Endothelial cell of umbilical vein (primary cell): ENCODE measurements around the gene DDX47. TPM values are rescaled to one million over a fixed set of nuclear protein-coding genes. Genes with fewer than 3 reads are reported as not detected.
A peak's percentile ranks its signal among the peaks of the same experiment; 100 is the strongest.

ENCODE experiments used
- BruUV-seq: library from RNA; stranded (reverse); fragments of 400-500 nt; replicated peaks from 2 replicates; lab custom pipeline; 2021; lab: Mats Ljungman, UMichigan
- CTCF ChIA-PET: fragments of 300-600, 350-600 bp; sonication (Branson Sonifier 250); formaldehyde crosslinking; loops from one replicate; lab custom pipeline; 2021; ENCODE audit warnings: antibody characterized with exemption, inconsistent platforms; lab: Charles Lee
- POLR2A ChIA-PET: fragments of 300-600, 350-600 bp; sonication (Branson Sonifier 250); formaldehyde crosslinking; loops from one replicate; lab custom pipeline; 2021; ENCODE audit warnings: antibody characterized with exemption, inconsistent platforms; lab: Charles Lee
- DNase-seq: peaks from one replicate; pipeline ENCODE4 v3.0.0-alpha.2; 2011; ENCODE audit warnings: low read depth, low spot score
- FAIRE-seq: peaks from 2 replicates; lab custom pipeline; 2011; peaks lifted over from hg19 to GRCh38; lab: Jason Lieb, UNC
- H2AFZ ChIP-seq: 2 replicates; pipeline ENCODE4 v1.6.0; 2012; ENCODE audit warnings: low read depth, low read length, control low read depth, inconsistent platforms
- H3K27ac ChIP-seq: 2 replicates; pipeline ENCODE4 v1.5.1; 2011; ENCODE audit warnings: low read depth, mild to moderate bottlenecking, control low read depth, low read length, moderate library complexity; ENCODE audit not compliant: insufficient read depth
- H3K27me3 ChIP-seq, 2 experiments: 2 replicates each; pipeline versions ENCODE4 v1.6.0 to v1.6.1; 2011; ENCODE audit warnings: low read length in 2 of 2, mixed read lengths in 1 of 2; ENCODE audit not compliant: control insufficient read depth in 2 of 2, insufficient read depth in 2 of 2
- H3K36me3 ChIP-seq, 2 experiments: 2 replicates in 1 of 2; 3 replicates in 1 of 2; pipeline ENCODE4 v1.5.1; 2011; ENCODE audit warnings: low read length in 2 of 2, mild to moderate bottlenecking in 1 of 2, moderate library complexity in 1 of 2; ENCODE audit not compliant: control insufficient read depth in 2 of 2, insufficient read depth in 2 of 2; ENCODE audit errors: extremely low read depth in 1 of 2
- H3K4me1 ChIP-seq: 3 replicates; pipeline ENCODE4 v1.5.1; 2011; ENCODE audit warnings: mild to moderate bottlenecking, low read length; ENCODE audit not compliant: control insufficient read depth, insufficient read depth; ENCODE audit errors: extremely low read depth
- H3K4me2 ChIP-seq: 2 replicates; pipeline ENCODE4 v1.6.1; 2011; ENCODE audit warnings: low read length, control low read depth, mixed read lengths; ENCODE audit not compliant: insufficient read depth
- H3K4me3 ChIP-seq, 3 experiments: fragments of 200-600 bp in 1 of 3; sonication (generic), shearing (Covaris generic) in 1 of 3; replicated peaks in 1 of 3; 2 replicates each; pipeline ENCODE4 v1.5.1; 2011 to 2016; ENCODE audit warnings: control low read depth in 3 of 3, low read length in 3 of 3, mild to moderate bottlenecking in 2 of 3, inconsistent platforms in 1 of 3, low read depth in 1 of 3, moderate library complexity in 1 of 3; ENCODE audit not compliant: insufficient read depth in 1 of 3
- H3K79me2 ChIP-seq: 2 replicates; pipeline ENCODE4 v1.6.0; 2012; ENCODE audit warnings: low read length, inconsistent platforms; ENCODE audit not compliant: control insufficient read depth, insufficient read depth
- H3K9ac ChIP-seq: replicated peaks from 2 replicates; pipeline ENCODE3; 2011; ENCODE audit warnings: low read length, control low read depth; ENCODE audit not compliant: insufficient read depth; ENCODE audit errors: extremely low read depth
- H3K9me1 ChIP-seq: replicated peaks from 3 replicates; pipeline ENCODE4 v1.6.0; 2011; ENCODE audit warnings: mild to moderate bottlenecking, low read length; ENCODE audit not compliant: control insufficient read depth, insufficient read depth; ENCODE audit errors: extremely low read depth
- H3K9me3 ChIP-seq: replicated peaks from 2 replicates; pipeline ENCODE4 v1.5.1; 2012; ENCODE audit warnings: low read length, inconsistent platforms; ENCODE audit not compliant: control insufficient read depth, insufficient read depth
- H4K20me1 ChIP-seq: replicated peaks from 2 replicates; pipeline ENCODE3; 2011; ENCODE audit warnings: mild to moderate bottlenecking, low read length; ENCODE audit not compliant: control insufficient read depth, insufficient read depth; ENCODE audit errors: extremely low read depth
- FOS ChIP-seq: IDR thresholded peaks from 2 replicates; pipeline ENCODE4 v1.6.1; 2011; ENCODE audit warnings: mild to moderate bottlenecking, low read length, moderate library complexity, borderline replicate concordance; ENCODE audit not compliant: insufficient read depth
- JUN ChIP-seq: IDR thresholded peaks from 2 replicates; pipeline ENCODE4 v1.6.1; 2011; ENCODE audit warnings: borderline replicate concordance, low read depth; ENCODE audit not compliant: insufficient read length, insufficient read depth
- MAX ChIP-seq: IDR thresholded peaks from 2 replicates; pipeline ENCODE4 v1.6.1; 2011; ENCODE audit not compliant: insufficient read depth, insufficient read length
- MYC ChIP-seq: IDR thresholded peaks from one replicate; pipeline ENCODE4 v1.6.1; 2011; ENCODE audit warnings: mild to moderate bottlenecking, low read depth, low read length
- POLR2A ChIP-seq: IDR thresholded peaks from 2 replicates; pipeline ENCODE4 v1.6.1; 2012; ENCODE audit warnings: low read depth, mild to moderate bottlenecking, control low read depth, low read length
- POLR2AphosphoS5 ChIP-seq: IDR thresholded peaks from 2 replicates; pipeline ENCODE4 v1.6.1; 2012; ENCODE audit warnings: low read depth, mild to moderate bottlenecking, control low read depth, low read length, moderate library complexity; ENCODE audit not compliant: insufficient read depth
- dilution Hi-C: fragments of 300-500 bp; cut with MboI; formaldehyde crosslinking; loops from one replicate; pipeline ENCODE4 v1.15.0; 2019; ENCODE audit warnings: low sequenced_read_pairs; ENCODE audit not compliant: extremely low pct_ligation_motif_present
- intact Hi-C: fragments of 100-400 bp; cut with micrococcal nuclease; formaldehyde crosslinking; loops from one replicate; pipeline ENCODE4 v1.10.0; 2022
- polyA plus RNA-seq, 4 experiments: library from polyadenylated mRNA; depleted of rRNA in 3 of 4; stranded (reverse) in 3 of 4; unstranded in 1 of 4; fragments of >200 nt; gene quantifications; 2 replicates each; pipeline versions ENCODE4 v1.2.1 to v1.2.3, GENCODE V29; 2011 to 2012; ENCODE audit warnings: missing spikeins in 1 of 4
- total RNA-seq: library from RNA; stranded (reverse); gene quantifications from 2 replicates; pipeline ENCODE4 v1.2.3, GENCODE V29; 2021

Gene DDX47
- total and polyA plus RNA-seq, 2 donors (not counting 3 experiments of a cell fraction or from before 2014, with no cell fraction given), result 73.4 to 74.6 TPM

- peak overlapping the region; percentile 47 for H3K9ac ChIP-seq
- no peaks in the 10 kb centered on the region for H3K36me3 ChIP-seq
- peak overlapping the region; percentile 95 for H3K27ac ChIP-seq
- H4K20me1 ChIP-seq, result no peaks in the 10 kb centered on the region
- FAIRE-seq, result peak; percentile 89
- H3K79me2 ChIP-seq, result no peaks in the 10 kb centered on the region
- dilution Hi-C loops (no loop called here), intact Hi-C loops (loop anchor here (1.0 kb wide), 2 partner anchors 15 to 16 kb away; no protein-coding TSS in a partner anchor)
- ChIA-PET CTCF (interaction anchor here (0.9 to 2.6 kb wide), 13 partner anchors 10 to 181 kb away, joined by 3 to 27 read pairs (median 4); partner anchors contain the start of gene DDX47), POLR2A (no interaction called here)
- peaks cover 36% of the 10 kb centered on the region for H3K4me1 ChIP-seq
- H2AFZ ChIP-seq, result no peak overlapping the region
- no TSS peak for BruUV-seq
- no peaks in the 10 kb centered on the region for H3K9me3 ChIP-seq
- peak; percentile 89 for DNase-seq
- no peaks in the 10 kb centered on the region for H3K9me1 ChIP-seq
- no peak overlapping the region for H3K4me3 ChIP-seq
- peak overlapping the region; percentile 49 for H3K4me2 ChIP-seq
- TF ChIP-seq JUN (peak; percentile 76), MAX (no peak), FOS (peak; percentile 81), POLR2AphosphoS5 (peak; percentile 62), MYC (no peak)
- no peaks in the 10 kb centered on the region for H3K27me3 ChIP-seq
Measured at GRCh38 chr12:12803186-12803585, 10.0 kb upstream of the DDX47 start.

- Histone ChIP-seq H2AFZ (no peak overlapping the region), H3K4me2 (peak overlapping the region; percentile 49), H4K20me1 (no peaks in the 10 kb centered on the region), H3K4me1 (peaks cover 44% of the 10 kb centered on the region), H3K4me3 (no peak overlapping the region), H3K9ac (peak overlapping the region; percentile 47), H3K27me3 (no peaks in the 10 kb centered on the region), H3K36me3 (no peaks in the 10 kb centered on the region), H3K9me3 (no peaks in the 10 kb centered on the region), H3K9me1 (no peaks in the 10 kb centered on the region), H3K27ac (peak overlapping the region; percentile 95), H3K79me2 (no peaks in the 10 kb centered on the region)
- BruUV-seq, result no TSS peak
- intact Hi-C loops (no loop called here), dilution Hi-C loops (no loop called here)
- DNase-seq, result peak; percentile 89
- peak; percentile 84 for FAIRE-seq
- TF ChIP-seq POLR2AphosphoS5 (peak; percentile 43), POLR2A (no peak), FOS (peak; percentile 37), MYC (no peak), JUN (peak; percentile 81)
- ChIA-PET CTCF (interaction anchor here (0.7 to 2.6 kb wide), 11 partner anchors 9 to 172 kb away, joined by 3 to 27 read pairs (median 6); partner anchors contain the start of gene DDX47), POLR2A (interaction anchor here (0.6 kb wide), 1 partner anchor 11 kb away, joined by 3 read pairs; no protein-coding TSS in a partner anchor)
Measured at GRCh38 chr12:12804011-12804410, 9.1 kb upstream of the DDX47 start.
